SK-N-SH (cell line): ENCODE data around the gene CABP4. TPM values are rescaled to one million over a fixed set of nuclear protein-coding genes. Genes with fewer than 3 reads are reported as not detected.

Experiments used
- CTCF ChIA-PET: fragments of 300-600, 350-600 bp; formaldehyde crosslinking; extraction: SDS; loops from one replicate; lab custom pipeline; 2021; lab: Yijun Ruan, JAX
- POLR2A ChIA-PET: fragments of 350-600 bp; sonication (Branson Sonifier 250); formaldehyde crosslinking; extraction: SDS; loops from one replicate; lab custom pipeline; 2020; ENCODE audit warnings: antibody characterized with exemption, inconsistent platforms; lab: Yijun Ruan, JAX
- DNase-seq: peaks from one replicate; pipeline ENCODE4 v3.0.0; 2012
- H2AFZ ChIP-seq: fragments of 200-600 bp; sonication (generic); 2 replicates; pipeline ENCODE4 v1.8.1; 2016; ENCODE audit warnings: antibody characterized with exemption, mild to moderate bottlenecking, low read depth
- H3F3A ChIP-seq: fragments of 200-600 bp; sonication (generic); replicated peaks from 2 replicates; pipeline ENCODE3; 2016; ENCODE audit warnings: antibody characterized with exemption, mild to moderate bottlenecking; ENCODE audit not compliant: insufficient read depth
- H3K27ac ChIP-seq, 2 experiments: fragments of 200-500 bp in 1 of 2; fragments of 200-600 bp in 1 of 2; sonication (Bioruptor generic) in 1 of 2; sonication (generic), shearing (Covaris generic) in 1 of 2; 2 replicates each; pipeline versions ENCODE4 v1.5.1 to v1.6.1; 2014 to 2016; ENCODE audit warnings: low read depth in 2 of 2, inconsistent platforms in 1 of 2, low read length in 1 of 2, mild to moderate bottlenecking in 1 of 2, mixed read lengths in 1 of 2
- H3K27me3 ChIP-seq: fragments of 200-600 bp; sonication (generic), shearing (Covaris generic); 2 replicates; pipeline ENCODE4 v1.6.1; 2016; ENCODE audit warnings: mixed run types; ENCODE audit not compliant: insufficient read depth
- H3K36me3 ChIP-seq, 2 experiments: fragments of 200-500 bp in 1 of 2; fragments of 200-600 bp in 1 of 2; sonication (Bioruptor generic) in 1 of 2; sonication (generic) in 1 of 2; replicated peaks in 1 of 2; 2 replicates each; pipeline versions ENCODE3 to v1.5.1; 2014 to 2016; ENCODE audit warnings: low read length in 1 of 2, mild to moderate bottlenecking in 1 of 2; ENCODE audit not compliant: insufficient read depth in 2 of 2, control insufficient read depth in 1 of 2
- H3K4me1 ChIP-seq, 2 experiments: fragments of 200-500 bp in 1 of 2; fragments of 200-600 bp in 1 of 2; sonication (Bioruptor generic) in 1 of 2; sonication (generic), shearing (Covaris generic) in 1 of 2; 2 replicates each; pipeline versions ENCODE4 v1.5.1 to v1.6.1; 2014 to 2016; ENCODE audit warnings: low read depth in 1 of 2, low read length in 1 of 2, mixed run types in 1 of 2; ENCODE audit not compliant: insufficient read depth in 2 of 2, control insufficient read depth in 1 of 2
- H3K4me2 ChIP-seq: fragments of 200-600 bp; sonication (generic), shearing (Covaris generic); 2 replicates; pipeline ENCODE4 v1.6.1; 2017; ENCODE audit warnings: mixed run types
- H3K4me3 ChIP-seq, 2 experiments: fragments of 200-500 bp in 1 of 2; fragments of 200-600 bp in 1 of 2; sonication (Bioruptor generic) in 1 of 2; sonication (generic), shearing (Covaris generic) in 1 of 2; 2 replicates each; pipeline versions ENCODE4 v1.5.1 to v1.8.1; 2014 to 2016; ENCODE audit warnings: low read depth in 2 of 2, inconsistent platforms in 1 of 2, low read length in 1 of 2, mild to moderate bottlenecking in 1 of 2, mixed read lengths in 1 of 2, moderate library complexity in 1 of 2
- H3K79me2 ChIP-seq: fragments of 200-600 bp; sonication (generic); 2 replicates; pipeline ENCODE4 v1.8.1; 2017; ENCODE audit warnings: mild to moderate bottlenecking; ENCODE audit not compliant: insufficient read depth
- H3K9ac ChIP-seq: fragments of 200-600 bp; sonication (generic); 2 replicates; pipeline ENCODE4 v1.6.1; 2017; ENCODE audit warnings: mixed run types
- H3K9me2 ChIP-seq: fragments of 200-600 bp; sonication (generic); 2 replicates; pipeline ENCODE4 v1.6.1; 2017; ENCODE audit warnings: mixed run types
- H3K9me3 ChIP-seq: fragments of 200-600 bp; sonication (generic); 2 replicates; pipeline ENCODE4 v1.6.1; 2017; ENCODE audit warnings: mixed run types, mild to moderate bottlenecking, moderate library complexity
- H4K20me1 ChIP-seq: fragments of 200-600 bp; sonication (generic); 2 replicates; pipeline ENCODE4 v1.6.1; 2017; ENCODE audit warnings: mild to moderate bottlenecking, mixed run types; ENCODE audit not compliant: insufficient read depth
- EP300 ChIP-seq, 2 experiments: IDR thresholded peaks; 2 replicates each; pipeline versions ENCODE4 v1.4.0 to v1.6.1; 2012; ENCODE audit warnings: borderline replicate concordance in 1 of 2, low read depth in 1 of 2, low read length in 1 of 2
- EZH2phosphoT487 ChIP-seq: fragments of 200-600 bp; sonication (generic); IDR thresholded peaks from 2 replicates; pipeline ENCODE4 v1.6.1; 2017; ENCODE audit warnings: low read depth, mixed run types, mild to moderate bottlenecking, antibody characterized with exemption, moderate library complexity, borderline replicate concordance
- FOXJ3 ChIP-seq: sonication (generic); formaldehyde crosslinking; IDR thresholded peaks from 2 replicates; pipeline ENCODE4 v1.5.1; 2020; ENCODE audit warnings: mild to moderate bottlenecking, missing genetic modification reagents
- FOXM1 ChIP-seq: IDR thresholded peaks from 2 replicates; pipeline ENCODE4 v1.4.0; 2012; ENCODE audit warnings: low read depth, mild to moderate bottlenecking
- GABPA ChIP-seq: IDR thresholded peaks from 2 replicates; pipeline ENCODE4 v1.4.0; 2012; ENCODE audit warnings: low read depth, mild to moderate bottlenecking
- GATA2 ChIP-seq: sonication (generic); formaldehyde crosslinking; IDR thresholded peaks from 2 replicates; pipeline ENCODE4 v1.5.0; 2020; ENCODE audit warnings: mild to moderate bottlenecking, missing genetic modification reagents
- IRF3 ChIP-seq: fragments of 150-350 bp; IDR thresholded peaks from 2 replicates; pipeline ENCODE4 v1.6.1; 2016; ENCODE audit warnings: mild to moderate bottlenecking, low read depth, low read length
- JUND ChIP-seq: IDR thresholded peaks from 2 replicates; pipeline ENCODE4 v1.4.0; 2012
- MAX ChIP-seq: IDR thresholded peaks from 2 replicates; pipeline ENCODE4 v1.4.0; 2012; ENCODE audit warnings: low read depth
- MXI1 ChIP-seq: IDR thresholded peaks from 2 replicates; pipeline ENCODE4 v1.6.1; 2012; ENCODE audit warnings: mild to moderate bottlenecking, low read depth, low read length, improper control_type of control experiment
- NFIC ChIP-seq: IDR thresholded peaks from 2 replicates; pipeline ENCODE4 v1.4.0; 2012; ENCODE audit warnings: borderline replicate concordance
- NRF1 ChIP-seq: IDR thresholded peaks from 2 replicates; pipeline ENCODE4 v1.6.1; 2012; ENCODE audit warnings: low read depth, mild to moderate bottlenecking, low read length
- PBX3 ChIP-seq: IDR thresholded peaks from 2 replicates; pipeline ENCODE4; 2012
- RCOR1 ChIP-seq: fragments of 150-350 bp; IDR thresholded peaks from 2 replicates; pipeline ENCODE4 v1.6.1; 2017; ENCODE audit warnings: antibody characterized with exemption, low read length
- RXRA ChIP-seq: IDR thresholded peaks from 2 replicates; pipeline ENCODE4 v1.4.0; 2012; ENCODE audit warnings: low read depth, mild to moderate bottlenecking, borderline replicate concordance
- TCF12 ChIP-seq: IDR thresholded peaks from 2 replicates; pipeline ENCODE4 v1.4.0; 2012
- USF1 ChIP-seq: IDR thresholded peaks from 2 replicates; pipeline ENCODE4 v1.4.0; 2012; ENCODE audit warnings: low read depth, borderline replicate concordance
- USF2 ChIP-seq: fragments of 150-350 bp; IDR thresholded peaks from 2 replicates; pipeline ENCODE4 v1.6.1; 2017; ENCODE audit warnings: antibody characterized with exemption, low read length, low read depth, borderline replicate concordance
- YY1 ChIP-seq: IDR thresholded peaks from 2 replicates; pipeline ENCODE4 v1.4.0; 2012; ENCODE audit warnings: low read depth, mild to moderate bottlenecking
- ZBTB33 ChIP-seq: IDR thresholded peaks from 2 replicates; pipeline ENCODE4 v1.4.0; 2012; ENCODE audit warnings: low read depth, borderline replicate concordance
- WGBS: methylation state at CpG from one replicate; pipeline ENCODE4 v1.1.6; 2017; ENCODE audit warnings: low lambda C conversion rate; 5-methylcytosine and 5-hydroxymethylcytosine counted together
- polyA plus RNA-seq, 3 experiments: library from polyadenylated mRNA; depleted of rRNA; stranded (reverse); fragments of >200 nt; gene quantifications; 2 replicates each; pipeline ENCODE4 v1.2.3, GENCODE V29; 2012

CABP4 gene
- polyA plus RNA-seq, 1 of the 3 experiments (the other 2 are of a cell fraction): not detected

GRCh38 chr11:67440229-67441097, 14.7 kb upstream of the CABP4 start:
- Histone ChIP-seq H3K9me2 (no peaks in the 10 kb centered on the region), H3K9me3 (no peaks in the 10 kb centered on the region), H3K27me3 (no peaks in the 10 kb centered on the region), H3K4me2 (no peak overlapping the region), H3K79me2 (peaks cover 12% of the 10 kb centered on the region; the same call in 1 of the 2 replicates), H3K4me3 (no peak overlapping the region), H3K4me1 (peaks cover 4 to 11% of the 10 kb centered on the region in 2 experiments; a peak in 3 of 4 replicates), H3K27ac (no peak overlapping the region), H3K9ac (no peak overlapping the region), H3F3A (no peaks in the 10 kb centered on the region), H4K20me1 (no peaks in the 10 kb centered on the region), H3K36me3 (peaks cover 0 to 31% of the 10 kb centered on the region in 2 experiments), H2AFZ (no peak overlapping the region)
- POLR2A ChIA-PET: interaction anchor here (0.7 to 1.7 kb wide), 2 partner anchors 12 to 39 kb away, joined by 3 to 4 read pairs; partner anchors contain the start of genes PPP1CA and RPS6KB2
- 92% methylated on average over 9 of the region's 17 CpGs for WGBS
- CTCF ChIA-PET: no interaction called here
- TF ChIP-seq NFIC: no peak
- DNase-seq: no peak

- WGBS: 97% methylated on average over 13 of the region's 21 CpGs
- peaks cover 12% of the 10 kb centered on the region; the same call in 1 of the 2 replicates for H3K79me2 ChIP-seq
- no peaks in the 10 kb centered on the region for H3F3A ChIP-seq
- no peak overlapping the region for H3K9ac ChIP-seq
- ChIA-PET CTCF (interaction anchor here (0.7 kb wide), 1 partner anchor 13 kb away, joined by 3 read pairs; no protein-coding TSS in a partner anchor), POLR2A (interaction anchor here (0.7 to 1.7 kb wide), 3 partner anchors 10 to 40 kb away, joined by 3 to 4 read pairs (median 3); partner anchors contain the start of genes PPP1CA and RPS6KB2)
- H3K4me1 ChIP-seq: peaks cover 4 to 11% of the 10 kb centered on the region in 2 experiments; a peak in 3 of 4 replicates
- H3K27ac ChIP-seq: no peak overlapping the region
- H3K9me2 ChIP-seq: no peaks in the 10 kb centered on the region
- H3K27me3 ChIP-seq: no peaks in the 10 kb centered on the region
- peaks cover 0 to 31% of the 10 kb centered on the region in 2 experiments for H3K36me3 ChIP-seq
- H2AFZ ChIP-seq: no peak overlapping the region
- no peaks in the 10 kb centered on the region for H3K9me3 ChIP-seq
- H3K4me3 ChIP-seq: no peak overlapping the region
- H4K20me1 ChIP-seq: no peaks in the 10 kb centered on the region
- no peak overlapping the region for H3K4me2 ChIP-seq
- no peak for DNase-seq
- TF ChIP-seq RXRA: no peak
- TF ChIP-seq MAX: no peak
- no peak for TF ChIP-seq RCOR1
- no peak for TF ChIP-seq USF2
- TF ChIP-seq EP300 (IDR thresholded peaks at IDR 0.05; ENCODE audit: borderline replicate concordance in 1 of 2, low read depth in 1 of 2, low read length in 1 of 2): no peak
- no peak for TF ChIP-seq IRF3
- TF ChIP-seq PBX3: no peak
- no peak for TF ChIP-seq MXI1
- no peak for TF ChIP-seq JUND
- TF ChIP-seq USF1: no peak
- no peak for TF ChIP-seq TCF12
- no peak for TF ChIP-seq FOXM1
- TF ChIP-seq YY1: no peak
- no peak for TF ChIP-seq ZBTB33
- TF ChIP-seq NRF1: no peak
- TF ChIP-seq GABPA: no peak
- no peak for TF ChIP-seq FOXJ3 (CRISPR knock-in tag)
- no peak for TF ChIP-seq EZH2phosphoT487
- no peak for TF ChIP-seq GATA2
These were observed 14.0 kb upstream of the CABP4 start for GRCh38 chr11:67441098-67441563.
